Upper lobe of left lung (tissue), 4 donors: Measurements from ENCODE around the gene RADX.

Source experiments
- CTCF ChIP-seq, 6 experiments: fragments of 450-650 bp in 4 of 6; fragments of 200-600 bp in 2 of 6; sonication (generic) in 2 of 6; IDR thresholded peaks; one replicate each; pipeline ENCODE4 v1.5.1; 2016 to 2019; ENCODE audit warnings: antibody characterized with exemption in 6 of 6
- EP300 ChIP-seq, 4 donors: sonication (generic); formaldehyde crosslinking; IDR thresholded peaks; one replicate each; pipeline ENCODE4 v1.5.1; 2017; ENCODE audit warnings: antibody characterized with exemption in 4 of 4, control low read depth in 2 of 4
- POLR2A ChIP-seq, 4 donors: fragments of 450-650 bp; IDR thresholded peaks; one replicate each; pipeline ENCODE4 v1.5.1; 2016 to 2017; ENCODE audit warnings: antibody characterized with exemption in 4 of 4, mild to moderate bottlenecking in 2 of 4
- POLR2AphosphoS5 ChIP-seq, 2 donors: sonication (generic); formaldehyde crosslinking; IDR thresholded peaks; one replicate each; pipeline ENCODE4 v1.5.1; 2017; ENCODE audit warnings: antibody characterized with exemption in 2 of 2

- TF ChIP-seq POLR2AphosphoS5 (IDR thresholded peaks at IDR 0.05) (no peak), CTCF (IDR thresholded peaks at IDR 0.05) (no peak), POLR2A (IDR thresholded peaks at IDR 0.05) (no peak), EP300 (IDR thresholded peaks at IDR 0.05) (no peak)
Observed at GRCh38 chrX:106698693-106699092, 86.9 kb downstream of the RADX start.
